AG10803 (cell line): ENCODE data around the gene SPTLC2.

Experiments used
- DNase-seq: peaks from one replicate; pipeline ENCODE4 v3.0.0; 2010; ENCODE audit warnings: low read depth
- H3K4me3 ChIP-seq: 2 replicates; pipeline ENCODE4 v1.5.1; 2011; ENCODE audit warnings: mild to moderate bottlenecking, low read length, control low read depth
- TF ChIP-seq, protein P1 (sequence below): conservative IDR thresholded peaks from 2 replicates; pipeline ENCODE4 v1.5.1; 2011; ENCODE audit warnings: mild to moderate bottlenecking, low read length, control low read depth, inconsistent platforms

The SPTLC2 gene

DNA sequence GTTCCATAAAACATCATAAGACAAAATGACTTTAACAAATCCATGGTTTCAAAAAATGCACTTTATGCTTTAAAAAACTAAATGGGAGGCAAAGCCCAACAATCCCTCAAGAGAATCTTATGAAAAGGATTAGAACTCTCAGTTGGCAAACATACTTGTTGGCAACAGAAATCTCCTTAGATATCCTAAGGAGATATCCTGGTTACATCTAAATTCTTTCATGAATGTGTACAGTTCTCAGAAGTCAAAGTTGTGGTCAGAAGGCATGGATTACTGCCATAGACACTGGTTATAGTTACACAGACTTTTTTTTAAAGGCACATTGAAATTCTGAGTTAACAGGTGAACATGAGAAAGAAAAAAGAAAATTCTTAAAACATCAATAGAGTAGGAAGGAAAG is 100.3 kb downstream of the SPTLC2 start:
- no peak overlapping the region for H3K4me3 ChIP-seq
- TF ChIP-seq, protein P1, sequence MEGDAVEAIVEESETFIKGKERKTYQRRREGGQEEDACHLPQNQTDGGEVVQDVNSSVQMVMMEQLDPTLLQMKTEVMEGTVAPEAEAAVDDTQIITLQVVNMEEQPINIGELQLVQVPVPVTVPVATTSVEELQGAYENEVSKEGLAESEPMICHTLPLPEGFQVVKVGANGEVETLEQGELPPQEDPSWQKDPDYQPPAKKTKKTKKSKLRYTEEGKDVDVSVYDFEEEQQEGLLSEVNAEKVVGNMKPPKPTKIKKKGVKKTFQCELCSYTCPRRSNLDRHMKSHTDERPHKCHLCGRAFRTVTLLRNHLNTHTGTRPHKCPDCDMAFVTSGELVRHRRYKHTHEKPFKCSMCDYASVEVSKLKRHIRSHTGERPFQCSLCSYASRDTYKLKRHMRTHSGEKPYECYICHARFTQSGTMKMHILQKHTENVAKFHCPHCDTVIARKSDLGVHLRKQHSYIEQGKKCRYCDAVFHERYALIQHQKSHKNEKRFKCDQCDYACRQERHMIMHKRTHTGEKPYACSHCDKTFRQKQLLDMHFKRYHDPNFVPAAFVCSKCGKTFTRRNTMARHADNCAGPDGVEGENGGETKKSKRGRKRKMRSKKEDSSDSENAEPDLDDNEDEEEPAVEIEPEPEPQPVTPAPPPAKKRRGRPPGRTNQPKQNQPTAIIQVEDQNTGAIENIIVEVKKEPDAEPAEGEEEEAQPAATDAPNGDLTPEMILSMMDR = no peak
- DNase-seq = no peak

DNA sequence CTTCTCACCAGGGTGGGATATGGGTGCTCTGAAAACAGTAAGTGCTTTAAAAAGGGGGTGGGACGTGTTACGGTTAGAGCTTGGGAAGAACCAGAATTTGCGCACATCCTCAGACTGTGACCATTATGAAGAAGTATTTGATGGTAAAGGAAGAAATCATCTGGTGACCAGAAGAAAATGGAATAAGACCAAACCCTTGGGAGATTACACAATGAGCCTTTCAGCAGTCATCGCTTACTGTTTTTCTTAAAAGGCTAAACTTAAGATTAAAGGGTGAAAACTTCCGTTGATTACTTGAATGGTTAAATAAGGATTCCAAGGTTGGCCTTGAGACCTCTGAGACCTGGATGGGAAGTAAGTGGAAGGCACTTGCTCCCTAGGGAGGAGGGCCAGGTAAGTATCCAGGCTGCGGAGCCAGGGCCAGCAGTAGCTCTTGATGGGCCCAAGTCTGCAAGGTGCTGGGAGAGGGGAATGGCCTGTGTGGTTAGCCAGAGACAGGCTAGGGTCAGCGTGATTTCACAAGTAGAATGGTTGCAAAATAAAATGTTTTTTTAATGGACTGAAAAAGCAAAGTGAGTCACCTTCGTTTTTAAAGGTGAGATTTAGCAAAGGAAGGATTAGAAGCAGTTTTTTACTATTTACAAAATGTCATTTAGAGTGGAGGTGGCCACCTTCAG is 104.8 kb downstream of the SPTLC2 start:
- TF ChIP-seq, protein P1 = no peak
- no peak for DNase-seq
- H3K4me3 ChIP-seq = no peak overlapping the region

DNA sequence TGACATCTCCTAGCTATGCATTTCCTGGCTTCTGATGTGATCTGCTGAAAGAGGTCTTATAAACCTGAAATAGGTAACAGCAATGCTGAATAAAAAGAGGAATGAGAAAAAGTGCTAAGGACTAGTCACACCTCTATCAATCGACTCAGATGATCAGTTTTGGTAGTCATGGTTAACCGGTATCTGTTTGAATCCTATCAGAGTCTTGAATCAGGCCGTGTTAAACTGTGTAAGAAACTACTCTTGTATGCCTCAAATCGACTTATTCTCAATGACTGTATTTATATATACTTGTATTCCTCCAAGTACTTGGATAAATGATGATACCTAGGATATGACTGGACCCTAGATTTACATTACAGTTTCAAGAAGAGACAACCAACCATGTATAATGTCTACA is 107.1 kb downstream of the SPTLC2 start:
- no peak overlapping the region for H3K4me3 ChIP-seq
- TF ChIP-seq, protein P1 = no peak
- no peak for DNase-seq

DNA sequence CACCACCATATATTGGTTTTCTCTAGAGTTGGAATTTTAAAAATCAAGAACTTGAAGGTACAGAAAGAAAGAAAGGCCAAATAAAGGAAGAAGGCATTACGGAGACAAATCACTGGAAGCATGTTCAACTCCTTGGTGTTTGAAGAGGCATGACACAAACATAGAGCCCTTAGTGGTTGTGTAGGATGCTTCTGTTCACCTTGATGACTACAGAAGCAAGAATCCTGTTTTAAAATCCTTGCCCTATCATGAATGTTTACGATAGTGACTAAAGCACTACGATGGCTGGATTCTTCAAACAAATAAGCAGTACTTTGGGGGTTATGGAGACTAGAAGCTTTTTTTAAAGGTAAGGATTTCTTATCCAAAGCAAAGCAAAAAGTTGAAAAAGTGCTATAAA is 107.6 kb downstream of the SPTLC2 start:
- TF ChIP-seq, protein P1 = no peak
- H3K4me3 ChIP-seq = no peak overlapping the region
- DNase-seq = no peak

DNA sequence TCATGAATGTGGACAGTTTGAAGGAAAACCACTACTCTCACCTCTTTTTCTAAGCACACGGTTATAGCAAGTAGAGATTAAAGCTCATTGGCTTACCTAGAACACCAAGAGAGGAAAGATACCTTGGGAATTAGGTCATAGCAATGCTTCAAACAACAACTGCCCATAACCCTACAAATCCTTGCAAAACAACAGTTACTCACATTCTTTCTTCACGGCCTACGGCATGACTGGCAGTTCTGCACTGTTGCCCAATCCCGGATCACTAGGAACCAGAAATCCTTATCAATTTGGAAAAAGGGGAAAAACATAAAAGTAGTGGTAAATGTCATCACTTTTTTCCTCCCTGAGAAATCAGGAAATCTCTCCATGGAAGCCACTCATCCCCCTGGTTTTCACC is 108.2 kb downstream of the SPTLC2 start:
- no peak overlapping the region for H3K4me3 ChIP-seq
- TF ChIP-seq, protein P1 = no peak
- peak; percentile 49 for DNase-seq

DNA sequence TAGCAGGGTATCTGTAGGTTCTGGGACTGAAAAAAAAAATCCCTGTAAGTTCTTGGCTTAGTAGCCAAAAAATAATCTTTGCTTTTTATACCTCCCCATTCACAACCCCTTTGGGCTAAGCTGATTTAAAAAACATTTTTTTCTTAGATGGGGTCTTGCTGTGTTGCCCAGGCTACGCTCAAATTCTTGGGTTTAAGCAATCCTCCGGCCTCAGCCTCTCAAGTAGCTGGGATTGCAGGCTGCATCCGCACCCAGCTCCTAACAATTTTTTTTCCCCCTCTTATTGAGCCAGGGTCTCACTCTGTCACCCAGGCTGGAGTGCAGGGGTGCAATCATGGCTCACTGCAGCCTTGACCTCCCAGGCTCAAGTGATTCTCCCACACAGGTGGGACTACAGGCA is 108.7 kb downstream of the SPTLC2 start:
- DNase-seq = no peak
- H3K4me3 ChIP-seq = no peak overlapping the region
- TF ChIP-seq, protein P1 = no peak

DNA sequence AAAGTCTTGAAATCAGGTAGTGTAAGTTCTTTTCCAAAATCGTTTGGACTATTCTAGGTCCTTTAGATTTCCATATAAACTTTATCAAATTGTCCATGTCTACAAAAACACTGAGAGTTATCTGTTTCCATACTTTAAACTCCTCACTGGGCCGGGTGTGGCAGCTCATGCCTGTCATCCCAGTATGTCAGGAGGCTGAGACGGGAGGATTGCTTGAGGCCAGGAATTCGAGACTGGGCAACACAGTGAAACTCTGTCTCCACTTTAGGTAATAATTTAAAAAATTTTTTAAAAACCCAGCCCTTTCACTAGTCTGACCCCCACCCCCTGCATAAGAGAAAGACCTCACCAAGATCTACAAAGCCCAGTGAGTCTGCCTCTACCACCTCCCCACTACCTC is 111.4 kb downstream of the SPTLC2 start:
- TF ChIP-seq, protein P1 = no peak
- no peak overlapping the region for H3K4me3 ChIP-seq
- DNase-seq = no peak
